ENCODE data around the gene NPAS2.

DNA sequence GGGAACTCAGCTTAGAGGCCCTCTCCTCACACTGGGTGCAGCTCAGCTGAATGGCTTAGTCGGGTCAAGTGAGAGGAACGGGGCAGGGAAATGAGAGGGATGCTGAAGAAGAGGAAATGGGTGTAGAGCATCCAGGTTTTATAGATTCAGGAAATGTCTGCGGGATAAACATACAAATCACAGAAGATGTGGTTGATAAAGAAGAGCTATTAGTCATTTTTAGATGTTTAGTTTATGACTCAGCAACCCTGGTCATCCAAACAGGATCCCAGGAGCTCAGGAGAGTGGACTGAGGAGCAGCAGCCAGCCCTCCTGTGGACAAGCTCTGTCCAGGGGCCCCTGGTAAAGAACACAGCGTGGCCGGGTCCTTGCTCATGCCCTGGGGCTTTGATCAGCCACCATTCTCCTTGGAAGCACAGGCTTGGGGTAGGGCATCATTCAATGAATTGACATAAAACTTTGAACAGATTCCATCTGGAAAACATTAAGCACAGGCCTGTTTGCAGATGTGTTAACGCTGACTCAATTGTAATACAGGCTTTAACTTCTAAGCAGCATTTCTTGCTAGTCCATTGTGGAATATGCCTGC is 83.0 kb downstream of the NPAS2 start:
- TF ChIP-seq CTCF (conservative IDR thresholded peaks at IDR 0.05), result no peak
- TF ChIP-seq ZFX (IDR thresholded peaks at IDR 0.05), result no peak

Measured in C4-2B (cell line).